Stimulated activated CD4-positive, alpha-beta T cell treated with anti-CD3 and anti-CD28 coated beads, Interleukin-4, amount 100 ng/mL, for 4 hours (primary cell): ENCODE data around the gene SIAH2.
A peak's percentile ranks its signal among the peaks of the same experiment; 100 is the strongest.

Experiments
- DNase-seq, 2 experiments: peaks; one replicate each; pipeline ENCODE4 v3.0.0-alpha.2; 2020

Gene SIAH2

GRCh38 chr3:150747886-150748683 lies 14.9 kb downstream of the SIAH2 start:
- DNase-seq = no peak

DNA sequence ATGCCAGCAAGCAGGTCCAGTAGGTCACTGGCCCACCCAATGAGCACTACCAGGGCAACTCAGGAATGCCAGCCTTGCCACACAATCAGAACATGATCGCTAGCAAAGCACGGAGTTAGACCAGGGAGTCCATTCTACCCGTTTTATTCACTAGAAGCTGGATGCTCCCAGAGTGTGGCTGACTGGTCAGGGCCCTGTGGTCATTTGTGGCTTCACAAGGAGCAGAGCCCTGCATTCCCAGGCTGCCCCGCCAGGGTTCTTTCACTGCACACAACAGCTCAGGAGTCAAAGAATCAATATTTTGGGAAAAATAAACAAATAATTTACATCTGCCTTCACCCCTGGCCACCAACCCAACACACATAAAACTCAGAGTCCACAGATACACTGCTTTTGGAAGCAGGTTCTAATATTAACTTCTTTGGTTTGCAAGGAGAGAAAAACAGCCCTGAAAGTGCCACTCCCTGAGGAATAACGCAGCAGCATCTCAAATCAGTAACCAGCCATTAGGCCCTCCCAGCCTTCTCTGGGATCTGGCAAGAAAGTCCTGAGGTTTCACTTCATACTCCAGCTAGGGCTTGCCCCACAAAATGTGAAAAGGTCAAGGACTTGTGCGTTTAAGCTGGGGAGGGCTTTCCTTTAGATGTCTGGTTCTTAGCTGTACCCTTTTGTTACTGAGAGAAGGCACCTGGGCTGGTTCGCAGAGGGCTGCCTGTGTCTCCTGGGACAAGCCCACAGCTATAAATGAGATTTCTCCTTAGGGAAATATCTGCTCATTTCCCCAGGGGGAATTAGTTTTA lies 16.0 kb downstream of the SIAH2 start:
- DNase-seq = no peak

GRCh38 chr3:150745832-150746231 lies 17.1 kb downstream of the SIAH2 start:
- DNase-seq = no peak

DNA sequence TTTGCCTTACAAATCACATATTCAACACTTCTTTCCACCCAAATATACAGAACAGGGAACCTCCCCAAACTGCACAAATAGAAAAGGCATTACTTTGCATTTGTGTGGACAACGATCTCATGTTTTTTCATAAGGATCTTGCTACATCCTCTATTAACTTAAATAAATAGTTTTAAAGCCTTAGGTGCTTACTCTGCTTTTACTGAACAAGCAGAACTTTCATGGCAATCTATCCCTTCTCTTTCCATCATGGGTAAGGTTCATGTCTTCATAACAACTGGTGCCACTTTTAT lies 18.1 kb downstream of the SIAH2 start:
- no peak for DNase-seq

GRCh38 chr3:150744041-150744918 lies 18.7 kb downstream of the SIAH2 start:
- DNase-seq = no peak

DNA sequence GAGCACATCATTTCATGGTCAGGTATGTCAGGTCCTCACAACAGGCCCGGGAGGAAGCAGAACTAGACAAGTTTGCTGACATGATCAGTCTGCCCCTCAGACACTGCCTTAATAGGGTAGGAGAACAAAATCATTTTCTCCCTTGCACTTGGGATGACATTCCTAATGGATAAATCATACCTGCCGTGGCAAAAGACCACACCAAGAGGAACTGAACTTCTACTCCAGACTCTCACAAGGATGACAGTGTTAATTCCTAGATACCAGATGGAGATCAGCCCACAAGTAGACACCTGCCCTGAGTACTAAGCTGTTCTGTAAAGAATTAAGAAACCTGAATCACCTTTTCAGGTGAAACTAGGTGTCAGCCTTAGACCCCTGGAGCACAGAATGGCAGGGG lies 19.5 kb downstream of the SIAH2 start:
- DNase-seq = no peak

GRCh38 chr3:150742679-150743078 lies 20.3 kb downstream of the SIAH2 start:
- DNase-seq = no peak

DNA sequence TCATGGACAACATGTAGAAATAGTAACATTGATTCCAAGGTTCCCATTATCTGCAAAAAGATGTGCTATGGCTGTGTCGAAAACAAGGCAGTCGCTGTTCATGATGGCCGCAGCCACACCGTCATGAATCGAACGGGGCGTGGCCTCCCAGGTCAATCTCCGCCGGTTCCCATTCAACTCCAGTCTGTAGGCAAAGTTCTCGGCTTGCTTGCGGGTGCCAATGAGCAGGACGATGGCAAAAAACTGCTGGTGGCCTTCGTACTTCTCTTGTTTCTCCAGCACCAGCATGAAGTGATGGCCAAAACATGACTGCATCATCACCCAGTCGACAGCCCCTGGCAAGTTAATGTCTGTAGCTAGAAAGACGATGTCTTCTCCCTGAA lies 20.8 kb downstream of the SIAH2 start:
- DNase-seq = no peak

DNA sequence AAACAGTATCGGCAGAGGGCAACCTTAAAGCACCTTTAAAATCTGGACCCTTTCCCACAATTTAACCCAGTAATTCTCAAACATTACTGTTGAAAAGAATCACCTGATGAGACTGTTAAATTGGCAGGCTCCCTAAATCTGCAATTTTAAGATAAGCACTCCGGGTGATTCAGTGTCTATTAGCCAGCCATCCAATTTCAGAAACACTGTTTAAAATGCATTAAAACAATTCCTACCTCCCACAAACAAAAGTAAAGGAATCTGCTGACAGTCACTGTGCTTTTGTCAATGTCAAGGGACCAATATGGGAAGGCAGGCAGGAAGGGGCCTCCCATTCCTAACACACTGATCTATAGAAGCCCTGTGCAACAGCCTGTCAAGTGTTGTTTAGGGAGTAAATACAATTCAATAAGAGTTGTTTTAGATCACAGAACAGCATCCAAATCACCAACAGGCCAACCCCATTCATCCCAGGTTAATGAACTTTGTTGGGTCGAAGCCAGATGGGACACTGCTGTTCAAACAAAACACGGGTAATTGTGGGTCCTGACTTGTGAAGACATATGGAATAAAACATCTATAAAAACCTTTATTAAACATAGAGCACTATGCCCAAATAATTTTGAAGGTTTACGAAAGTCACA lies 21.4 kb downstream of the SIAH2 start:
- DNase-seq = no peak

DNA sequence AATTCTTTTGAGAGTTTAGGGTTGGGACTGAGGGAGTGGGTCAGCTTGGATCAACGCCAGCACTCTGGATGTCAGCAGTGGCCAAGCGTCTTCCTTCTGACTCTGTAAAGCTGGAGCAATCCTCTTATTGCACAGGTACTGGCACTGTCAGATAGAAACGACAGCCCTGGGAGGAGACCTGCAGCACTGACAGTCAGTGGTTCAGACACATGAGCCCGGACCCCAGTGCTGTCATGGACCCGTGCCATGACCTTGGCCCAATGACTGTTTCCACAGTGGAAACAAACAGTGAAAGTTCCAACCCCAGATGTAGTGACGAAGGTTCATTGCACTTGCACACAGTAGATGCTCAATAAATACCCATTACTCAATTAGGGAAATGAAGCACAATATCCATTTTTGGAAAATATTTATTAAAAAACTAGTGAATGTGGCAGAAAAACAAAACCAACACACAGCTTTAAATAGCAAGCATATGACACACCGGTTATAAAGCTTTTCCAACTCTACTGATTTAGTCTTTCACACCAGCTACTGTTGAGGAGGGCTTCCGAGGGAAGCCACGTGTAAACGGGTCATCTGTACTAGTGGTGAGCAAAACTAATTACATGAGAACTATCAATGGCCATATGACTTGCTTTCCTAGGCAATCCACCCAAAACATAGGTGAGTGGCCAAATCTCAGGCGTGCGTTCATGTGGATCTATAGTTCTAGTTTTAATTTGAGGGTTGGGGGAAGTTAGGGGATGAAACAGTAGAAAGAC lies 22.1 kb downstream of the SIAH2 start:
- no peak for DNase-seq

- no peak for DNase-seq
Observed at GRCh38 chr3:150739877-150740645, 22.9 kb downstream of the SIAH2 start.

- no peak for DNase-seq
Observed at GRCh38 chr3:150739200-150739863, 23.6 kb downstream of the SIAH2 start.

DNA sequence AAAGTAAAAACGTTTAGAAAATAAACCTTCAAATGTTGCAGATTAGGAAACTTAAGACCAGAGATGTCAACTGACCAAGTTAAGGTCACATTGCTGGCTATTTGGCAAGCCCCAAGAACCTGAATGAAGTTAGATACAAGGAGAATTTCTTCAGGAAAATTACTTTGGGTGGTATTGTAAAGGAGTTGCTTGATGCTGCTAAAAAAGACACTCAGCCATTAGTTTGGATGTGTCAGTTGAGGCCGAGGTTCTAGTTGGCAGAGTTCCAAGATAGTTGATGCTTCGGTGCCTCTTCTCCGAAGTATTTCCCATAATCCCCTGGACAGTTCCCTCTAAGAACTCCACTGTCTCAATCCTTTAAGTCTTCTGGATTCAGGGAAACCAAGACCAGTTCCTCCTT lies 24.3 kb downstream of the SIAH2 start:
- no peak for DNase-seq

- peak; percentile 15 to 43 for DNase-seq
Observed at GRCh38 chr3:150737874-150738679, 24.9 kb downstream of the SIAH2 start.

- no peak for DNase-seq
Observed at GRCh38 chr3:150736903-150737832, 25.8 kb downstream of the SIAH2 start.

DNA sequence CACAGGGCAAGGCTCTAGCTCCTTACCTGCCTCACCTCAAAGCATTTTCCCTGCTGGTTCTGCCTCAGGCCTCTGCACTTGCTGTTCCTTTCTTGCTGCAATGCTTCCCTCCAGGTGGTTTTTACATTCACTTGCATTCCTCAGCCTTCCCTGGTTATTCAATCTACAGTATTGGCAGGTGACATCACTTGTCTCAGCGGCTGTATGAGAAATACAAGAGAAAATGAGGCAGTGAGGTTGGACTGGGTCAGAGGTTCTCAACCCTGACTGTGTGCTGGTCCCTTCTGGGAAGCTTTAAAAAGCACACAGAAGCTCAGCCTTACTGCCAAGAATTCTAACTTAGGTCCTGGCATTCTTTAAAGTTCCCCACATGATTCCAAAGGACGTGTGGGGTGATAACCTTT lies 26.7 kb downstream of the SIAH2 start:
- no peak for DNase-seq

DNA sequence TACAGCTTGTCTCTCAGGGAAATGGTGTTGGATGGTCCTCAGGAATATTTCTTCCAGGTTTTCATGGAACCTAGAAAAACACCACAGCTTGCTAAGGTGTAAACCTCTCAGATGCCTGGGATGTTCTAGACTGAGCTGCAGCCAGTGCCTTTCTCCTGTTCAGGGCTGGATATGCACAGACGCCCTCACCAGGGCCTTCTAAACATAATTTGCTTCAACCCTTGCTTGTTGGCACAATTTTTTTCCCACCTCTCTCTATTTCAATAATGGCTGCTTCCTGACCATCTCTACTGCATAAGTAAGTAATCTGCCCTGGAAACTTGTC lies 28.2 kb downstream of the SIAH2 start:
- DNase-seq = no peak

- DNase-seq = no peak
Observed at GRCh38 chr3:150733936-150734794, 28.8 kb downstream of the SIAH2 start.
